ACC112 (cell line): ENCODE data around the gene HSBP1L1.
A peak's percentile ranks its signal among the peaks of the same experiment; 100 is the strongest.

Source experiments
- H2AFZ ChIP-seq: fragments of 200-600 bp; sonication (generic); one replicate; pipeline ENCODE4 v1.6.0; 2017; ENCODE audit warnings: antibody characterized with exemption, low read length; ENCODE audit not compliant: unreplicated experiment
- H3K27ac ChIP-seq: fragments of 200-600 bp; sonication (generic); 2 replicates; pipeline ENCODE4 v1.5.1; 2014; ENCODE audit warnings: low read depth, mild to moderate bottlenecking, antibody characterized with exemption, low read length, moderate library complexity
- H3K27me3 ChIP-seq: fragments of 200-600 bp; sonication (generic); 2 replicates; pipeline ENCODE4 v1.6.1; 2014; ENCODE audit warnings: mild to moderate bottlenecking, antibody characterized with exemption, low read length, moderate library complexity, mixed read lengths; ENCODE audit not compliant: insufficient read depth
- H3K36me3 ChIP-seq: fragments of 200-600 bp; sonication (generic); 2 replicates; pipeline ENCODE4 v1.6.1; 2016; ENCODE audit warnings: mild to moderate bottlenecking, antibody characterized with exemption, low read length, moderate library complexity, mixed read lengths; ENCODE audit not compliant: insufficient read depth
- H3K4me1 ChIP-seq: fragments of 200-600 bp; sonication (generic); one replicate; pipeline ENCODE4 v1.6.1; 2016; ENCODE audit warnings: low read length, mixed read lengths; ENCODE audit not compliant: insufficient read depth, unreplicated experiment, control insufficient read depth
- H3K4me3 ChIP-seq: fragments of 200-600 bp; sonication (generic); 2 replicates; pipeline ENCODE4 v1.5.1; 2014; ENCODE audit warnings: mild to moderate bottlenecking, low read depth, low read length
- H3K79me2 ChIP-seq: fragments of 200-600 bp; sonication (generic); one replicate; pipeline ENCODE4 v1.6.0; 2016; ENCODE audit warnings: low read length; ENCODE audit not compliant: control insufficient read depth, unreplicated experiment, insufficient read depth

The HSBP1L1 gene

GRCh38 chr18:79975043-79975442 is 10.6 kb downstream of the HSBP1L1 start:
- no peaks in the 10 kb centered on the region for H3K27me3 ChIP-seq
- H3K4me3 ChIP-seq = no peak overlapping the region
- no peak overlapping the region for H3K27ac ChIP-seq
- H3K79me2 ChIP-seq = peaks cover 62% of the 10 kb centered on the region
- H2AFZ ChIP-seq = no peak overlapping the region
- no peaks in the 10 kb centered on the region for H3K4me1 ChIP-seq
- peaks cover 23% of the 10 kb centered on the region for H3K36me3 ChIP-seq

- Histone ChIP-seq H3K4me3 (no peak overlapping the region), H3K27ac (no peak overlapping the region), H2AFZ (no peak overlapping the region), H3K4me1 (no peaks in the 10 kb centered on the region), H3K27me3 (no peaks in the 10 kb centered on the region), H3K79me2 (peaks cover 73% of the 10 kb centered on the region), H3K36me3 (peaks cover 20% of the 10 kb centered on the region)
Measured at GRCh38 chr18:79975985-79976680, 11.7 kb downstream of the HSBP1L1 start.

GRCh38 chr18:79979843-79980242 is 15.4 kb downstream of the HSBP1L1 start:
- H3K79me2 ChIP-seq = peaks cover 96% of the 10 kb centered on the region
- peaks cover 10% of the 10 kb centered on the region; the same call in 1 of the 2 replicates for H3K36me3 ChIP-seq
- H3K4me1 ChIP-seq = peaks cover 8% of the 10 kb centered on the region
- H3K27me3 ChIP-seq = no peaks in the 10 kb centered on the region
- no peak overlapping the region for H3K4me3 ChIP-seq
- no peak overlapping the region for H3K27ac ChIP-seq
- no peak overlapping the region for H2AFZ ChIP-seq

GRCh38 chr18:79980585-79980984 is 16.1 kb downstream of the HSBP1L1 start:
- Histone ChIP-seq H3K4me1 (peaks cover 8% of the 10 kb centered on the region), H3K27ac (no peak overlapping the region), H3K79me2 (peaks cover 97% of the 10 kb centered on the region), H3K36me3 (peaks cover 15% of the 10 kb centered on the region; the same call in 1 of the 2 replicates), H3K4me3 (no peak overlapping the region), H2AFZ (no peak overlapping the region), H3K27me3 (no peaks in the 10 kb centered on the region)

GRCh38 chr18:79982736-79983135 is 18.3 kb downstream of the HSBP1L1 start:
- H3K79me2 ChIP-seq = peaks cover 100% of the 10 kb centered on the region
- no peak overlapping the region for H3K4me3 ChIP-seq
- peaks cover 15% of the 10 kb centered on the region; the same call in 1 of the 2 replicates for H3K36me3 ChIP-seq
- peaks cover 11% of the 10 kb centered on the region for H3K4me1 ChIP-seq
- no peak overlapping the region for H2AFZ ChIP-seq
- no peaks in the 10 kb centered on the region for H3K27me3 ChIP-seq
- no peak overlapping the region for H3K27ac ChIP-seq

- H3K4me1 ChIP-seq = peaks cover 11% of the 10 kb centered on the region
- H3K4me3 ChIP-seq = no peak overlapping the region
- no peak overlapping the region for H3K27ac ChIP-seq
- peaks cover 100% of the 10 kb centered on the region for H3K79me2 ChIP-seq
- H2AFZ ChIP-seq = no peak overlapping the region
- no peaks in the 10 kb centered on the region for H3K27me3 ChIP-seq
- peaks cover 15% of the 10 kb centered on the region; the same call in 1 of the 2 replicates for H3K36me3 ChIP-seq
Measured at GRCh38 chr18:79983253-79983652, 18.8 kb downstream of the HSBP1L1 start.

- Histone ChIP-seq H3K79me2 (peaks cover 96% of the 10 kb centered on the region), H3K4me3 (no peak overlapping the region), H3K27me3 (no peaks in the 10 kb centered on the region), H3K36me3 (peaks cover 15% of the 10 kb centered on the region; the same call in 1 of the 2 replicates), H2AFZ (no peak overlapping the region), H3K27ac (no peak overlapping the region), H3K4me1 (peaks cover 11% of the 10 kb centered on the region)
Measured at GRCh38 chr18:79983793-79984192, 19.4 kb downstream of the HSBP1L1 start.

GRCh38 chr18:79985172-79985571 is 20.7 kb downstream of the HSBP1L1 start:
- Histone ChIP-seq H3K79me2 (peaks cover 85% of the 10 kb centered on the region), H3K4me1 (peaks cover 13% of the 10 kb centered on the region), H3K27me3 (no peaks in the 10 kb centered on the region), H3K36me3 (peaks cover 11% of the 10 kb centered on the region; the same call in 1 of the 2 replicates), H3K27ac (no peak overlapping the region), H2AFZ (no peak overlapping the region), H3K4me3 (no peak overlapping the region)

GRCh38 chr18:79986726-79987125 is 22.3 kb downstream of the HSBP1L1 start:
- peaks cover 69% of the 10 kb centered on the region for H3K79me2 ChIP-seq
- no peak overlapping the region for H2AFZ ChIP-seq
- no peak overlapping the region for H3K27ac ChIP-seq
- peaks cover 13% of the 10 kb centered on the region for H3K4me1 ChIP-seq
- peak overlapping the region; percentile 100 for H3K4me3 ChIP-seq
- no peaks in the 10 kb centered on the region for H3K27me3 ChIP-seq
- H3K36me3 ChIP-seq = peaks cover 11% of the 10 kb centered on the region; the same call in 1 of the 2 replicates

- H3K79me2 ChIP-seq = peaks cover 61% of the 10 kb centered on the region
- H2AFZ ChIP-seq = peak overlapping the region; percentile 98
- peak overlapping the region; percentile 100 for H3K4me3 ChIP-seq
- no peaks in the 10 kb centered on the region for H3K27me3 ChIP-seq
- peak overlapping the region; percentile 96 for H3K27ac ChIP-seq
- H3K4me1 ChIP-seq = peaks cover 13% of the 10 kb centered on the region
- peaks cover 11% of the 10 kb centered on the region; the same call in 1 of the 2 replicates for H3K36me3 ChIP-seq
Measured at GRCh38 chr18:79987566-79987965, 23.1 kb downstream of the HSBP1L1 start.

GRCh38 chr18:79988071-79988450 is 23.6 kb downstream of the HSBP1L1 start:
- H3K4me1 ChIP-seq = peaks cover 11% of the 10 kb centered on the region
- H2AFZ ChIP-seq = peak overlapping the region; percentile 98
- H3K27ac ChIP-seq = peak overlapping the region; percentile 96

More at GRCh38 chr18:79988071-79988450, 23.6 kb downstream of the HSBP1L1 start:
- H3K79me2 ChIP-seq = peaks cover 56% of the 10 kb centered on the region
- H3K27me3 ChIP-seq = no peaks in the 10 kb centered on the region
- peaks cover 11% of the 10 kb centered on the region; the same call in 1 of the 2 replicates for H3K36me3 ChIP-seq
- peak overlapping the region; percentile 100 for H3K4me3 ChIP-seq
